ENCODE results near the gene ANKMY1. TPM values are rescaled to one million over a fixed set of nuclear protein-coding genes. Genes with fewer than 3 reads are reported as not detected.

Gene ANKMY1
- total RNA-seq, 1 donor from 2014 or later: 6.3 TPM

DNA sequence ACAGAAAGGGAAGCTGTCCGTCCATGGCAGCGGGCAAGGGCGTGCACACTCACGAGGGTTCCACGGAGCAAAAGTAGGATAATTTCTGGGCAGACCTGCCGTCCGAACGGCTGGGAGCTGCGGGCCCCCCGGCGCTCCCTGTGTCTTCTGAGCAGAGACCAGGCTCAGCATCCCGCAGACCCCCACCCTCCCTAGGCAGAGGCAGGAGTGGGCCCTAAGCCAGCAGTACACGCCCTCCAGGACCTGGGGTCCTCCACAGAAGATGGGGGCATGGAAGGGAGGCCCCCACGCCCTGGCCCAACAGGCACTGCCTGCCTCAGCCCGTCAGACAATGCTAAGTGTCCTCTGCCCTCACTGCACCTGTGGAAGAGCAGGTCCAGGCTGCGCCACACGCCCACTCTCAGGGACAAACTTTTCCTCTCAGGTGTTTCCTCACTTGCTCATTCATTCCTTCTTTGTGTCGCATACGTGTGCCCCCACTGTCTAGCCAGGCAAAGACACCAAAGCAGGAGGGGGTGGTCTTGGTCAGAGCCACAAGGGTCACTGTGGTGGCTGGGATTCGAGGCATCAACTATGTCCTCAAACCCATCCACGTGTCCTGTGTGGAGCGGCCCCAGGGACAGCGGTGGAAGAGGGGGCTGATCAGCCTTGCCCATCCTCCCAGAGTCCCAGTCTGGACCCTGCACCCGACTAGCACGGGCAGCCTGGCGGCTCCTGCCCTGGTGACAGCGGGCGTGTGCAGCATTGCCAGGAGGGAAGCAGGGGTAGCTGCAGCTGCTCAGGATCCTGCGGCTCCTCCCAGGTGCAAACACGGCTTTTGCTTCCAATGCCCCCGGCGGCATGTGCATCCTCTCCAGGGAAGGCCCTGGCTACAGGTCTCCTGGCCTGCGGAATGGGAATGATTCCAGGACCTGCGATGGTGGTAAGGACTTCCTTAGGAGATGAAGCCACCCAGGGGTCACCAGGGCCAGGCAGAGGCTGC lies 124.7 kb downstream of the ANKMY1 start:
- DNase-seq: no peak

DNA sequence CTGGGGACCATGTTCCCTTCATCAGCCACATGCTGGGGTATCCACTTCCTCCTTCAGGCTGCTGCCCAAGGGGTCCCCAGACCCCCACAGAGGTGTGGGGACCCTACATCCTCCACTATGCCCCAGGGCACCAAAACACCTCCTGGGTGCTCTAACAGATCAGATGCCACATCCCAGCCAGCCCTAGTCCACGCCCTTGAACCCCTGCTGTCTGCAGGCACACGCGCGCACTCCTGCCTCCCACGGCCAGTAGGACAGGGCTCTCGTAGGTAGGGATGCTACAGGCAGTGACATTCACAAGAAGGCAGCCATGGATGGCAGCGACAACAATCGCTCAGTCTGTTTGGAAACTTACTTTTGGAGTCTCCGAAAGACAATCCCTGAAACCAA lies 125.4 kb downstream of the ANKMY1 start:
- DNase-seq: no peak

DNA sequence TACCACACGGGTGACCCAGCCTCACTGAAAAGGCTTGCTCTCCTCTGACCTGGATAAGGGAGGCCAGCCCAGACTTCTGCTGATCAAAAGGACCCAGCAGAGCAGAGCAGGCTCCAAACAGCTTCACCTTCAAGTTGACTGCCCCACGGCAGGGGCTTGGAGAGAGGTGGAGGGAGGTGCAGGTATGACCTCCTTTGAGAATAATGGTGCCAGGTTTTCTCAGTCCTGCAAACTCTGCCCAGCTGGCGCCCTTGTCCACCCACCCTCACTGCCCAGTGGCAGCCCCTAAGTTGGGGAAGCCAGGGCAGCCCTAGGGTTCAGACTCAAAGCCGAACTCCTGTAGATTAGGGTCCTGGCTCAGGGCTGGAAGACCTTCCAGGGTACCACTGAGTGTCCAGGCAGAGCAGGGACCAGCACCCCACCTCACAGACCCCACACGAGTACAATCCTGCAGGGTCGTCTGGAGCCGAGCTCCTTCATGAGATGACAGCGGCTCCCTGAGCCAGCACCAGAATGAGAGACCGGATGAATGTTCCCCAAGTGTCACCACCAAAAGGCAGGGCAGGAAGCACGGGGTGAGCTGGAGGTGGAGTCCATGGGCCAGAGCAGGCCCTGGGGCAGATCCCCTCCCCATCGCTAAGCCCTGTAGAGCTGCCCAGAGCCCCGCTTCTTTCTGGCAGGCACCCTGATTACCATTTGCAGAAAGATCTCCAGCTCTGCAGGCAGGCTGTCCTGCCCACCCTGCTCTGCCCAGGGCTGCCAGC lies 125.9 kb downstream of the ANKMY1 start:
- no peak for DNase-seq

DNA sequence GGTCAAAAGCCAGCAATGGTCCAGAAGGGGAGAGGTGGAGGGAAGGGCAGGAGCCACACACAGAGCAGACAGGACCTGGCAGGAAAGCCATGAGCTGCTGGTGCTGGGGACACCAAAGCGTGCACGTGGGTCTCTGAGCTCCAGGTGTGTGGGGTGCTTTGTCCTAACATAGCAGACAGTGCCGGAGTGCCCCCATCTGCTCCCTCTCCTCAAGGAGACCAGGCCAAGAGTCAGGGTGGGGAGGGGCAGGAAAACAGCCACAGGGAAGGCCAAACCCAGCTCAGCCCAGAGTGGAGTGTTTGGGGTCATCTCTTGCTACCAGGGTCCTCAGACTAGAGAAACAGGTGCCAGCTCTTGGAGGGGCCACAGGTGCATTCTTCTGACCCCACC lies 126.5 kb downstream of the ANKMY1 start:
- no peak for DNase-seq

DNA sequence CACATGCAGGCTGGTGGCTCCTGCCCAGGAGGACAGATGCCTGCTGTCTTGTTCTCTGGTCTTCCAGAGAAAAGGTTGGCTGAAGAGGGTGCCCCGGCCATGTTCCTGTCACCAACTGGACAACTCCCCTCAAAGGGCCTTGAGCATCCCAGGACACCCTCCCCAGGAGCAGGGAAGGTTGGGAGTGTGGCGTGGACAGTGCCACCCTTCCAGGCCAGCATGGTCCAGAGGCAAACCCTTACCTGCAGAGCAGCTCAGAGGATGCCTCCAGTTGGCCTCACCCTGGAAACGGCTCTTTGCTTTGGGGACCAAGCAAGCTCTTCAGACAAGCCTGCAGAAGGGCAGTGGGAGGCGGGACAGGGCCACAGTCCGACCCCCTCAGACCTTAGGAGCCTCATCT lies 127.2 kb downstream of the ANKMY1 start:
- DNase-seq: no peak

DNA sequence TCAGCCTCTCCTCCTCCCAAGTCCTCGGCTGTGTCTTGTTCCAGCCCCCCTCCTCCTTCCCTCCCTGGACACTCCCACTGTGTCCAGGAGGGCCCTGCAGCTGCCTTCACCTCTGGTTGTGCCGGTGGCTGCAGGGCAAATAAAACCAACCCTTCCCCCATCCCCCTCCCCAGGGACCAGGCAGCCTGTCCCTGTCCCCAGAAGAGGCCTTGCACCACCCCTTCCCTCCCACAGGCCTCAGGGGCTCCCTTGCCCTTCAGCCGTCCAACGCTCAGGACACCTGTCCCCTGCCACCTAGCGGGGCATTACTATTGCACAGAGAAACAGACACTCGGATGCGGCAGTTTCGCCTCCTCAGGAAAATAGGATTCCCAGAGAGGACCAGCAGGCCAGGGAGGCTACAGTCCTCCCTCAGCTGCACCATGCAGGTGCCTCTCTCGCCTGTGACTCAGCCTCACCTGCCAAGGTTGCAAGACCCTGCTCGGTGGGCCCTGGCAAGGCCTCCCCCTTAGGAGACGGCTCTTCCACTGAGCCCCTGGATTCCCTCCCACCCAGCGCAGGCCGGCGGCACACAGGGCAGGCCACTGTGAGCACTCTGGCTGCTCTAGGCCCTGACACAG lies 127.8 kb downstream of the ANKMY1 start:
- DNase-seq: no peak

Other genes starting within 250 kb of the ANKMY1 start
- gene GPC1, start 122.3 kb downstream of the ANKMY1 start, total RNA-seq: 8.3 and 11.3 TPM in 2 replicates
- gene DUSP28, start 2.4 kb upstream of the ANKMY1 start, total RNA-seq: 1.9 and 2.4 TPM in 2 replicates
- gene RNPEPL1, start 10.5 kb upstream of the ANKMY1 start, total RNA-seq: 42.5 and 117 TPM in 2 replicates
- gene CAPN10, start 28.7 kb upstream of the ANKMY1 start, total RNA-seq: 31.0 and 40.8 TPM in 2 replicates
- 0.33 and 0.85 TPM in 2 replicates for gene GPR35, start 67.5 kb upstream of the ANKMY1 start, total RNA-seq
- not detected in 2 replicates for gene AQP12B, start 124.9 kb upstream of the ANKMY1 start, total RNA-seq
- gene AQP12A, start 133.9 kb upstream of the ANKMY1 start, total RNA-seq: not detected in 2 replicates